GM18502 (cell line): ENCODE results near the gene POPDC2.

ENCODE experiments used
- ATAC-seq: cut with Tn5 transposase; IDR thresholded peaks from one replicate; pipeline ENCODE4 v1.9.1; 2021; ENCODE audit warnings: mild to moderate bottlenecking; ENCODE audit not compliant: unreplicated experiment, poor library complexity

The POPDC2 gene

DNA sequence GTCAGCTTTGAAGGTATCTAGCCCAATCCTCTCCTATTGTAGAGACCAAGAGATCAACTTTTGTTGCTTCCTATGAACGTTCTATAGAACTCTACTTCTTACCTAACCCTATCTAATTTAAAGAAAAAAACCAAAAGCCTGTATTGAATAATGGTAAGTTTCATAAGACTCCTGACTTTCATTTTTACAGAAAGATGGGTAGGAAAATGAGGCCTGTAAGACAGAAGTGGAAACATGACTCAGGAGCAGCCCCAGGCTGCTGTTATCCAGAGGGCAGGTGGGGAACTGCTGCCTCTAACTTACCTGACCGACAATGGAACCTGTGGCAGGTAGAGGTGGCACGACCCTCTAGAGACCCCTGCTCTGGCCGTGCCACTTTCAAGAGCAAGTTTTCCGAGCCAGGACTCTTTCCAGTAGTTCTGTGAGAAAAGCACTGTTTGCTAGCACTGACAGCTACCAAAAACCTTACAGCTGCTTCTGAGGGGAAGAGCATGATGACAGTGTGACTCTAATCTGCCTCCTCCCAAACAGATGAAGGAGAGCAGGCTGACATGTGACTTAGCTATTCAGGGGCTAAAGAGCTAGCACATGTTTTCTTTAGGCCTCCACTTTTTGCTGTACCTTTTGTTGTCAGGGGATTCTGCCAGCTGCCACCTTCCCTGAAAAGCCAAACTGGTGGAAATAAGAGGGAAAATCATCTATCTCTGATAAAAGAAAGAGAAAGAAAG is 17.5 kb downstream of the POPDC2 start:
- ATAC-seq, result no peak

GRCh38 chr3:119641416-119641815 is 19.0 kb downstream of the POPDC2 start:
- ATAC-seq, result no peak

GRCh38 chr3:119639494-119640350 is 20.7 kb downstream of the POPDC2 start:
- ATAC-seq, result no peak

DNA sequence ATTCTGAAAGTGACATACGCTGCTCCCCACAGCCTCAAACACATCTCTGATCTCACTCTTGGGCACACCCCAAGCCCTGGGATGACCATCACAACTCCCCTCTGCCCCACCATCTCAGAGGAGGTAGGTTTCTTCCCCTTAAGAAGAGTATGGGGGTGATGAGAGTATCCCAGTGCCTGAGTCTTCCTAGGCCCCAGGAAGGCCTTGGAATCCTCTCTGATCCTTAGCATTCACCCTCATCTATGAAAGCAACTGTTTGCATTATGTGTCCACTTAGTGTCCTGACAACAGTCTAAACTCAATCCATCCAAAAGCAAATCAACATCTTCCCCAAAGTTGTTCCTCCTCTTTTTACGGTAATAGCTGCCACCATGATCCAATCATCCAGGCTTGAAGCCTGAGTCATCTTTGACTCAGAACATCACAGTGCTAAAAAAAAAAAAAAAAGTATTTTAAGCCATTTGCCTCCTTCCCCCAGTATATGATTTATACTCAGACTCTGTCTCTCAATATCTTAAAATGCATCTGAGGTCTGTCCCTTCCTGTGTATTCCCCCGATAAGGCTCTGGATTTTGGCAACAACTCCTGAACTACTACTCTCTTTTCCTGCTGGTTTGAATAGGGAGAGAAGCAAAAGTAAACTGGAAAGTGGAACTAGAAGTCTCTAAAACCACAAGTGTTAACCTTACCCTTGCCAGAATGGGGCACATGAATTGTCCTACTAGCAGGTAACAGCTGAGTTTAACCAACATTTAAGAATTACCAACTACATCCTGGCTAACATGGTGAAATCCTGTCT is 22.5 kb downstream of the POPDC2 start:
- peak; percentile 45 for ATAC-seq

DNA sequence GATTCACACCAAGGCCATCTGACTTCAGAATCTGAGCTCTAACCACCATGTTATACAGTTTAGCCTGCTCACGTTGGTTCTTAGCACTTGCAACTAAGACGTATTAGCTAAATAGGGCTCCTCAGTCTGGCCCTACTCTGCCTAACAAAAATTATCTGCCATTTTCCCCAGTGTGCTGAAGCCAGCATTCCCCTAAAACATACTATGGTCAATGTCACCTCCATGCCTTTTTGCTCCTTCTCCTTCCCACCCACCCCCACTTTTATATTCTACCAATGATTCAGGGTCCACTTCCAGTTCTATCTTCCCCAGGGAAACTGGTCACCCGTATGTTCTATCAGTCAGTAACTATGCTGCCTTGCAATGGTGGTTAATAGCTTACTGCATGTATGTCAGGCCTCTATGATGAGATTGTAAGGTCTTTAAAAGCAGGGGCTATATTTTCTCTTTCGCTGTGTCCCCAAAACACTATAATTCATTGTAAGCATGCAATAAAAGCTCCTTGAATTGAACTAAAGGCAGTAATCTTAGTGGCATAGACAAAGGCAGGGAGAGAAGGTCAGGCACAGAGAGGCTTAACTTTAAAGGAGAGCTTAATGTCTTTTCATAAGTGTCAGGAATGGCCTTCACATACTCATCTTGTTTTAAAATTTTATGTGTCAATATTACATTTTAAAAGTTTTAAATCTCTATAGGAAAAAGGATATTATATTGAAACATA is 23.3 kb downstream of the POPDC2 start:
- ATAC-seq, result no peak

GRCh38 chr3:119636249-119636648 is 24.1 kb downstream of the POPDC2 start:
- no peak for ATAC-seq

DNA sequence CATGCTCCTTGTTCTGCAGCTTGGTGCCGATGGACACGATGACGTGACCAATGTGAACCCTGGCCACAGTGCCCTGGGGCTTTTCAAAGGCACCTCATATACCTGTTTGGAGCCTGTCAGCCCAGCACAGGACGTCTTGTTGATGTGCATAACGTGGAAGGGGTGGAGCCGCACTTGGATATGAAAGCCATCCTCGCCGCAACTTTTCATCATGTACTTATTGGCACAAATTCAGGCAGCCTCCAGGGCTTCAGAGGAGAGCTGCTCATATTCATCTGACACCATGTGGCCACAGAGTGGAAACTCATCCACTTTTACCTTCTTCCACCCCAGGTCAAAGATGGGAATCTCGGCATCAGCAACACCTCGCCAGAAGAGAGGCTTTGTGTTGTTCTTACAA is 24.7 kb downstream of the POPDC2 start:
- ATAC-seq, result no peak

DNA sequence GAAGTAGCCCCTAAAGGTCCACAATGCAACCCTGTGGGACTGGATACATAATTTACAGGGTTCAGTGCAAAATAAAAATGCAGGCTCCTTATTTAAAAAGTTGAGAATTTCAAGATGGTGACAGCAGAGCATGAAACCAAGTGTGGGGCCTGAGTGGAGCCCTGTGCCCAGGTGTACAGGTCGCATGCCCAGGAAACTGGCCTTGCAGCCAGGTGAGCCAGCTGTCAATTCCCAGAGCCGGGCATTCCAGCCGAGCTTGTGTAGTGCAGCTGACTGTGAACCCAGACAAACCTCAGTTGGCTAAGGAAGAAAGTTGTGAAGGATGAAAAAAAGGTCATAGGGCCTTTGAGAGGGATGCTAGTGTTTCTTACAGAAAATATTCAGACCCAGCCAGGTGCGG is 27.6 kb downstream of the POPDC2 start:
- ATAC-seq, result no peak

DNA sequence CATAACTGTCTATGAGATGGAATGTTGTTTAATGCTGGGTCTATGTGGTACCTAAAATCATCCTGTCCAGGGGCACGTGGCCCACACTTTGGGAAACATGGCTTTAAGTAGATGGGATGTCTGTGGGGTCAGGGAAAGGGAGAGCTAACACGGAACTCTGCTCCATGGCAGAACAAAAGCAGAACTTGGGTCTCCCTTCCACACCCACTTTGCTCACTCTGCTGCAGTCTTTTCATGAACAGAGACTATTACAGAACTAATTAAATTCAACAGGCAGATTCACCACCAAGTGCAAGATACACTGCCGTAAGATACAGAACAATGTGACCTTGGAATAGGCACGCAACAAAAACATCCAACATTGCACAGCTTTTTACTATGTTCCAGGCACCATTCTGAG is 28.2 kb downstream of the POPDC2 start:
- ATAC-seq, result no peak

GRCh38 chr3:119631516-119631915 is 28.9 kb downstream of the POPDC2 start:
- ATAC-seq, result no peak

- ATAC-seq, result no peak
These were observed 29.5 kb downstream of the POPDC2 start for GRCh38 chr3:119630880-119631329.

DNA sequence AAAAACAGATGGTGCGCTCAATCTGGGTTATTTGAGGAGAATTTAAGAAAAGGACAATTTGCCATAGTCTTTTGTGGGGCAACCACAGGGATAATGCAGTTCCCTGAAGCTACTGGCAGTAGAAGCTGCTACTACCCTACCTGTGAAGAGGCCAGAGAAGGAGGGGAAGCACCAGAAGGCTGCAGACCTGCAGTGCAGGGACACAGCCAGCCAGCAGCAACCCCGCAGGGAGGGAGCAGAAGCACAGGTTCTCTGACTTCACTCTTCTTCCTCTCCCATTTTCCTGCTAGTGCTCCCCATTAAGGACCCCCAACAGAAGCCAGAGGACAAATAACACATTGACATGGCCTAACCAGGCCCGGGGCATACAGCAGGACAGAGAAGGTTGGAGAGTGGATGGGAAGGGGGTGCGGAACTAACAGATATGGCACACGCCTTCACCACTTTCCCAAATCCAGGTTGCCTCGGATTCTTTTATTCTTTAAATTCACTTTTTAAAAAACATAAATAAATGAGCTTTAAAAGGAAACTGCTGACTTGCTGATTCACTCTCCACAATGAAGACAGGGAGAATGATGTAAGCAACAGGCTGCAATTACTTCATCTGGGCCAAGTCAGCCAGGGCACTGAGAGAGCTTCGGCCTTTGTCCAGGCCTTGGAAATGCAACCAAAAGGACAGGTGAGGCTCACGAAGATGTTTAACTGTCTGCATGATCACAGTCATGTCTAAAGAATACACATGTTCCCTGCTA is 30.1 kb downstream of the POPDC2 start:
- ATAC-seq, result no peak

GRCh38 chr3:119628816-119629445 is 31.5 kb downstream of the POPDC2 start:
- ATAC-seq, result peak; percentile 42

DNA sequence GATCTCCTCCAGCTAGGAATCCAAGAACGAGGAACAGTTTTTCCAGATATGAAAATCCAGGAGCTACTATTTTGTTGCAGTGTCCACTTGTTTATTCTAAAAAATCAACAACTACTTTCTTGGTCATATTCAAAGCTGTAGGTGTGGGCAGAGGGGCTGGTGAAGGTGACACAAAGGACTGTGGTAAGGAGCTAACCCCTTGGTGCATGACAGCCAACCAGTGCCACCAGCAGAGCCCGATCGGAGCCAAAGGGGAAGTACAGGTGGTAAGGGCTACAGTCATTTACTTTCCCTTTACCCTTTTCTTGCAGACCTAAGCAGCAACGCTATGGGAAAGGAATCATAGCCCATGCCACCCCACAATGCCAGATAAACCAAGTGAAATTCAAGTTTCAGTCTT is 32.0 kb downstream of the POPDC2 start:
- peak; percentile 74 for ATAC-seq

GRCh38 chr3:119627461-119627860 is 32.9 kb downstream of the POPDC2 start:
- ATAC-seq, result no peak

DNA sequence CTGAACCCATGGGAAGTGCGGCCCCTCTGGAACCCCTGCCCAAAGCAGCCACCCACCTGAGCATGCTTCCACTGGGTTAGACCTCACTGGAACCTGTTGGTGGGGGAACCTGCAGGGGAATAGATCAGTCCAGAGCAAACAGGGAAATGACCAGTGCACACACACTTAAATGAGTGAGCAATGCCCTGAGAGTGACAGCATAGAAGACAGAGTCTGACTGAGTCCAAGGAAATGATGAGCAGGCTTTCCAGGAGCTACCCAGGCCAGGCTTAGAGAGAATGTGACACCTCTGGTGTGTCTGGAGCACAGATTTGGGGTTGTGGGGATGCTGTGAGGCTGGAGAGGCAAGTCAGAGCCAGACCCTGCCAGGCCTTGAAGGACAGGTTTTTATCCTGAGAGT is 34.2 kb downstream of the POPDC2 start:
- no peak for ATAC-seq

GRCh38 chr3:119625451-119626153 is 34.8 kb downstream of the POPDC2 start:
- ATAC-seq, result no peak

DNA sequence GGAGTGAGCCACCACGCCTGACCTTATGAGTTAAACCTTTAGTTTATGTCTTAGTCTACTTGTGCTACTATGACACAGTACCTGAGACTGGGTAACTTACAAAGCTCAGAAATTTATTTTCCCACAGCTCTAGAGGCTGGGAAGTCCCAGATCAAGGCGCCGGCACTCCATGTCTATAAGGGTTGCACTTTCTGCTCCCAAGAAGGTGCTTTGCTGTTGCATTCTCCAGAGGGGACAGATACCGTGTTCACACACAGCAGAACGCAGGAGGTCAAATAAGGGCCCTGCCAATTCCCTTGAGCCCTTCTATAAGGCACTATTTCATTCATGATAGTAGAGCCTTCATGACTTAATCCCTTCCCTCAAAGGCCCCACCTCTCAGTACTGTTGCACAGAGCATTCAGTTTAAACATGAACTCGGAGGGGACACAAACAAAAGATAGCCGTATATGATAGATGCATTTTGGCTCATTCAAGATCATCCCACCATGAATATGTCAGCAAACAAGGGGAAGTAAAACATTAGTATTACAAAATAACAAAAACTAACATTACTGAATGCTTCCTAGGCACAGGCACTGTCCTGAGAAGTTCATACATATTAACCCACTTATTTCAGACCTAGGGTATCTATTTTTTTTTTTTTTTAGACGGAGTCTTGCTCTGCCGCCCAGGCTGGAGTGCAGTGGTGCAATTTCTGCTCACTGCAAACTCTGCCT is 36.2 kb downstream of the POPDC2 start:
- no peak for ATAC-seq
